CD4-positive, alpha-beta T cell treated with Interleukin-6 at 100 ng/mL for 8 hours (primary cell): ENCODE results near the gene FAM89B.
"Not testable (repeated sequence)": the region's sequence is repeated elsewhere in the genome, so short reads cannot be mapped to it uniquely, and the experiment has no call there.

Experiments used
- DNase-seq: peaks from one replicate; pipeline ENCODE4 v3.0.0-alpha.2; 2020; ENCODE audit warnings: mixed read lengths, low spot score

FAM89B gene

DNA sequence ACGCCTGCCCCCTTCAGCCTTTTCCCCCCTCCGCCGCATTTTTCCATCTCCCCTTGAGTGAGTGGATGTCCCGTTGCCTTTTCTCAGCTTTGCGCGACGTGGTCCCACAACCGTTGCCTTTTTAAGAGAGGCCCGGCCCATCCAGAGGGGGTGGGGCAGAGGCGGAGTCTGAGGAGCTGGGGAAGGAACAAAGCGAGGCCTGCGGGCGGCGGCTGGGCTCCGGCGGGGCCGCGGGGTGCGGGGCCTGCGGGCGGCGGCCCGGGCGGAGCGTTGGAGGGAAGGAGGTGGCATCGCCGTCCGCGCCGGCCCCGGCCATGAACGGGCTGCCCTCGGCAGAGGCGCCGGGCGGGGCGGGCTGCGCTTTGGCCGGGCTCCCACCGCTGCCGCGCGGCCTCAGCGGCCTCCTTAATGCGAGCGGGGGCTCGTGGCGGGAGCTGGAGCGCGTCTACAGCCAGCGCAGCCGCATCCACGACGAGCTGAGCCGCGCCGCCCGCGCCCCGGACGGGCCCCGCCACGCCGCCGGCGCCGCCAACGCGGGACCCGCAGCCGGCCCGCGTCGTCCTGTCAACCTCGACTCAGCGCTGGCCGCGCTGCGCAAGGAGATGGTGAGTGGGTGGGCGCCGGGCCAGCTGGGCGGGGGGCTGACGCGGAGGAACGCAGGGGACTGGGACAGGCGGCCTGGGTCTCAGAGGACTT is at the start of gene FAM89B:
Gene FAM89B (plus strand): TSS at position 183 of the 696 bp plus-strand sequence. CDS start 132 bp downstream, at position 315.
- peak; percentile 87 for DNase-seq

DNA sequence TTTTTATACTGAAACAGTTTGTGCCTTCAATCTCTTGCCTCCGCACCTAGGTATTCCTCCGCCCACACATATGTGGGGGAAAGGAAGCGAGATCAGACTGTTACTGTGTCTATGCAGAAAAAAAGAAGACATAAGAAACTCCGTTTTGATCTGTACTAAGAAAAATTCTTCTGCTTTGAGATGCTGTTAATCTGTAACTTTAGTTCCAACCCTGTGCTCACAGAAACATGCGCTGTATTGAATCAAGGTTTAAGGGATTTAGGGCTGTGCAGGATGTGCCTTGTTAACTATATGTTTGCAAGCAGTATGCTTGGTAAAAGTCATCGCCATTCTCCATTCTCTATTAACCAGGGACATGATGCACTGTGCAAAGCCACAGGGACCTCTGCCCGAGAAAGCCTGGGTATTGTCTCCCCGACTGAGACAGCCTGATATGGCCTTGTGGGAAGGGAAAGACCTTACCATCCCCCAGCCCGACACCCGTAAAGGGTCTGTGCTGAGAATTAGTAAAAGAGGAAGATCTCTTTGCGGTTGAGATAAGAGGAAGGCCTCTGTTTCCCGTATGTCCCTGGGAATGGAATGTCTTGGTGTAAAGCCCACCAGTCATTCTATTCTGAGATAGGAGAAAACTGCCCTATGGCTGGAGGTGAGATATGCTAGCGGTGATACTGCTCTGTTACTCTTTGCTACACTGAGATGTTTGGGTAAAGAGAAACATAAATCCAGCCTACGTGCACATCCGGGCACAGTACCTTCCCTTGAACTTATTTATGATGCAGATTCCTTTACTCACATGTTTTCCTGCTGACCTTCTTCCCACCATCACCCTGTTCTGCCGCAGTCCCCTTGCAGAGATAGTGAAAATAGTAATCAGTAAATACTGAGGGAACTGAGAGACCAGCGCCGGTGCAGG is 49.4 kb upstream of the FAM89B start:
- peak; percentile 37 for DNase-seq

DNA sequence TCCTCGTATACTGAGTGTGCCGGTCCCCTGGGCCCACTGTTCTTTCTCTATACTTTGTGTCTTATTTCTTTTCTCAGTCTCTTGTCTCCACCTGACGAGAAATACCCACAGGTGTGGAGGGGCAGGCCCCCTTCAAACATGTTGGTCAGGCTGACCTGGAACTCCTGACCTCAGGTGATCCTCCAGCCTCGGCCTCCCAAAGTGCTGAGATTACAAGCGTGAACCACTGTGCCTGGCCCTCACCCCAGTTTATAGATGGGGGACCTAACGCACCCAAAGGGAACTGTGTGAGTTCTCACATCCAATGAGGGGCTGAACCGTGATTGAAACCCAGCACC is 48.7 kb upstream of the FAM89B start:
- DNase-seq: not testable (repeated sequence)

DNA sequence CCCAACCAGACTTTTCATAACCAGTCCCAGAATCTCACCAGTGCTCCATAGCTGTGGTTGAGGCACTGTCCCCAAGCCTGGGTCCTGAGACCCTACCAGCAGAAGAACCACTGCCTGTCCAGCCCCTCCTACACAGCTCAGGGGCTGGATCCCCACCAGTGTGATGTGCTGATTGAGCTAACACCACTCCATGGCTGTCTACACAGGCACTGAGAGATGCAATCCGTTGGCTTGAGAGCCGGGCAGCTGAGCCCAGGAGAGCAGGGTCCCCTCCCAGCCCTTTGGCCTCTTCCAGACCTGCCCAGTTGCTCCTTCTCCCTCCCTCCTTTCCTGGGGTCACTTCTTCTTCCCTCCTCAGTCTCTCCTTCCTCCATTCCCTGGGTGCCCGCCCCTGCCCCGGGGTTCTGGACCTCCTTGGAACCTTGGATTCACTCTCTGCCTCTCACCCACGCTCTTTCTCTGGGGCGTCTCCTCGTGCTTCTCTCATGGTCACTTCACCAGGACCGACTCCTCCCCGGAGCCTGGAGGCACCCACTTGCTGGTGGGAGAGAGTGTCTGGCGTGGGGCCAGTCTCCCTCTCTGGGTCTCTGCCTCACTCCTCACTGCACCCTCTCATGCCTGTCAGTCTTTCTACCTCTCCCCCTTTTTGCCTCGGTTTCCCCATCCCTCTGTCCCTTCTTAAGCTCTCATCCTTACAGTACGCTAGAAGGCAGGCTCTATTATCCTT is 48.2 kb upstream of the FAM89B start:
- DNase-seq: no peak

DNA sequence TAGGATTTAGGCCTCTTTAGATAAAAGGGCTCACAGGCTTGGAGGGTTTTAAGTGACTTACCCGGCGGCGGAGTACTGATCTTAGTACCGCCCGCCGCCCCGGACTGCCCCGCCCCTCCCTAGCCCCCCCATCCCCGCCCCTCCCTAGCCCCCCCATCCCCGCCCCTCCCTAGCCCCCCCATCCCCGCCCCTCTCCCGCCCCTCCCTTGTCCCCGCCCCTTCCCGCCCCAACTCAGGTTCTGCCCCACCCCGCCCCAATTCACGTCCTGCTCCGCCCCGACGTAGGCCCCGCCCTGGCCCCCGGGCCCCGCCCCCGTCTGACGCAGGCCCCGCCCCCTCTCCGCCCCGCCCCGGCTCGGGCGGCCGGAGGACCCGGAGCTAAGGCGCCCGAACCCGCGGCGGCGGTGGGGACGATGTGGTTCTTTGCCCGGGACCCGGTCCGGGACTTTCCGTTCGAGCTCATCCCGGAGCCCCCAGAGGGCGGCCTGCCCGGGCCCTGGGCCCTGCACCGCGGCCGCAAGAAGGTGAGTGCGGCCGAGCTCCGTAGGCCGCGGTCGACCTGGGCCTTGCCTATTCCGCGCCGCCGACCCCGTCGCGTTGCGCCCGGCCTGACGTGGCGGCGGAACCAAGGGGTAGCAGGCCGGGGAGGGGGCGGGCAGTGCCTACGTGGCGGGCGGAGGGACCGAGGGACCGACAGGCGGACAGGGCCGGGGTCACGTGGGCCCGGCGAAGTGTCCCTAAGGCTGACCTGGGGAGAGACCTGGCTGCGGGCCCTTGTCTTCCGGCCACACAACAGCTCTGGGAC is 47.4 kb upstream of the FAM89B start, which contains the start of gene SCYL1:
Gene SCYL1 (plus strand): TSS at position 343 of the 805 bp plus-strand sequence. CDS start 71 bp downstream, at position 414.
- DNase-seq: peak; percentile 83

DNA sequence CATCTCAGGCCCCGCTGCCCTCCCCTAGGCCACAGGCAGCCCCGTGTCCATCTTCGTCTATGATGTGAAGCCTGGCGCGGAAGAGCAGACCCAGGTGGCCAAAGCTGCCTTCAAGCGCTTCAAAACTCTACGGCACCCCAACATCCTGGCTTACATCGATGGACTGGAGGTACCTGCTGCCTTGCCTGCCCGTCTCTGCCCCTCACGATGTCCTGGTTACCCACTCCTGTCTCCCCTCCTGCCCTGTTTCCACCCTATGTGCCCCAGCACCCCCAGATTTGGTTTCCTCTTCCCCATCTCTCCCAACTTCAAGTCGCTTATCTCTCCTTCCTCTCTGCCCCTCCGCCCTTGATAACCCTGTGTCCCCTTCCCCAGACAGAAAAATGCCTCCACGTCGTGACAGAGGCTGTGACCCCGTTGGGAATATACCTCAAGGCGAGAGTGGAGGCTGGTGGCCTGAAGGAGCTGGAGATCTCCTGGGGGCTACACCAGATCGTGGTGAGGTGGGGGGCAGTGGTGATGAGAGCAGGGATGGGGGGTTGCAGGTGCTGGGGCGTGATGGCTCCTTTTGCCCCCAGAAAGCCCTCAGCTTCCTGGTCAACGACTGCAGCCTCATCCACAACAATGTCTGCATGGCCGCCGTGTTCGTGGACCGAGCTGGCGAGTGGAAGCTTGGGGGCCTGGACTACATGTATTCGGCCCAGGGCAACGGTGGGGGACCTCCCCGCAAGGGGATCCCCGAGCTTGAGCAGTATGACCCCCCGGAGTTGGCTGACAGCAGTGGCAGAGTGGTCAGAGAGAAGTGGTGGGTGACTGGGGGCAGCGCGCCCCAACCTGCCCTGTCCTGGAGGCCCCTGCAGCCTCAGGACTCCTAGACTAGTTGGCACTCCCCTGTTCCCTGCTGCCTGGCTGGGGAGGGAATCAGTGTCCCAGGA is 46.5 kb upstream of the FAM89B start:
- no peak for DNase-seq

DNA sequence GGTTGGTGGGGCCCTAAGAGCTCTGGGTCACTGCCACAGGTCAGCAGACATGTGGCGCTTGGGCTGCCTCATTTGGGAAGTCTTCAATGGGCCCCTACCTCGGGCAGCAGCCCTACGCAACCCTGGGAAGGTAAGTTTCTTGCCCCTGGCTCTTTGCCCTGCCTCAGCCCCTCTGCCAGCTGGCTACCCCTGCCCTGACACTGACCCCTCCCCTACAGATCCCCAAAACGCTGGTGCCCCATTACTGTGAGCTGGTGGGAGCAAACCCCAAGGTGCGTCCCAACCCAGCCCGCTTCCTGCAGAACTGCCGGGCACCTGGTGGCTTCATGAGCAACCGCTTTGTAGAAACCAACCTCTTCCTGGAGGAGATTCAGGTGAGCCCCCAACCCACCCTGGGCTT is 45.6 kb upstream of the FAM89B start:
- no peak for DNase-seq

DNA sequence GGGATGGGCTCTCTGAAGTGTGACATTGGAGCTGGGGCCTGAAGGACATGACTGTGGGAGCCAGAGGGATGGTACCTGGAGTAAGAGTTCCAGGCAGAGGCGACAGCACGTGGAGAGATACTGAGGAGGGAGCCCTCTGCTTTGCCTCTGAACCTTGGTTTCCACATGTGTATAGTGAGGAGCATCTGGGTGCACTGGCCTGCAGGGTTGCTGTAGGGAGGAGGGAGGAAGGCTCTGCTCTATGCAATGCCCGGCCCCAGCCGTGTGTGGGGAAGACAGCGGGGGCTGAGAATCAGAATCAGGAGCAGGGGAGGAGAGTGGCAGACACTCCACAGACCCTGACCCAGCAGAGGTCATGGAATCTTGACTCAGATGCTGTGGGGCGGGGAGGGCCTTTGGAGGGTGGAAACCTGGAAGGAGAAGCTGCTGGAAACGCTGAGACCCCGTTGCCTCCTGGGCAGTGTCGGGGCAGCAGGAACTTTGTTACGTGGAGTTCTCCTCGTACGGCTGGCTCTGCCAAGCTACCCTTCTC is 43.5 kb upstream of the FAM89B start:
- DNase-seq: no peak

DNA sequence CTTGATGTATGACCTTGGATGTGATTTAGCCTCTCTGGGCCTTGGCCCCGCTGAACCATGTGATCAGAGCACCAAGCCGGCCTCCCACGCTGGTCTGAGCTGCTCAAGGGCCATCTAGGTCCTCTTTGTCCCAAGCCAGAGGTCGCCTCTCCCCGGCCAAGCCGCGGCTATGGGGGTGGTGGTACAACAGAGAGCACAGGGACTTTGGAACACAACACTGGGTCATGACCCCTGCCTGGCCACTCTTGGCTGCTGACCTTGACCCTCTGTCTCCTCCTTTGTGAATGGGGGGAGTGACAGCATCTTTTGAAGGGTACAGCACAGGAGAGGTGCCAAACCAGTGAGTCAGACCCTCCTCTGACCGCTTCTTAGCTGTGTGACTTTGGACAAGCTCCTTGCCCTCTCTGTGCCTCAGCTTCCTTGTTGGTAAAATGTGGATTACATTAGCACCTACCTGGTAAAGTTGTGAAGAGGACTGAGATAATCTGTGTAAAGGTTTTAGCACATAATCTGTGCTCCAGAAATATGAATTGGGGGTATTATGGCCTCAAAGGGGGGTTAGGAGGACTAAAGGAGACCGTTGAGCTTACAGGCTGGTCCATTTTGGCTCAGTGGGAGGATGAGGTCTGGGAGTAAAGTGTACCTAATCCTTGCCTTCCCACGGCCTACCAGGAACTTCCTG is 42.7 kb upstream of the FAM89B start:
- no peak for DNase-seq

DNA sequence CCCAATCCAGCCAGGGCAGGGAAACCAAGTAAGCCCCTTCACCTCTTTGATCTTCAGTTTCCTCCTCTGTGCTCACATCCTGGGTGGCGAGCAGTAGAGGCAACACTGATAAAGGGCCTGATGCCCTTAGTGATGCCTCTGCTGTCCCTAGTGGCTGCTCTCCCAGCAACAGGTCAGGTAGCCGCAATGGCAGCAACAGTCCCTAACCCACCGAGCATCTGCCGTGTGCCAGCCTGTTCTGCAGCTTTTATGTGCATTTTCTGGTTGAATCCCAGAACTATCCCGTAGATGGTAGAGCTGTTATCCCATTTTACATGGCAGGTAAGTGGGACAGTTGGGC is 42.2 kb upstream of the FAM89B start:
- DNase-seq: no peak

DNA sequence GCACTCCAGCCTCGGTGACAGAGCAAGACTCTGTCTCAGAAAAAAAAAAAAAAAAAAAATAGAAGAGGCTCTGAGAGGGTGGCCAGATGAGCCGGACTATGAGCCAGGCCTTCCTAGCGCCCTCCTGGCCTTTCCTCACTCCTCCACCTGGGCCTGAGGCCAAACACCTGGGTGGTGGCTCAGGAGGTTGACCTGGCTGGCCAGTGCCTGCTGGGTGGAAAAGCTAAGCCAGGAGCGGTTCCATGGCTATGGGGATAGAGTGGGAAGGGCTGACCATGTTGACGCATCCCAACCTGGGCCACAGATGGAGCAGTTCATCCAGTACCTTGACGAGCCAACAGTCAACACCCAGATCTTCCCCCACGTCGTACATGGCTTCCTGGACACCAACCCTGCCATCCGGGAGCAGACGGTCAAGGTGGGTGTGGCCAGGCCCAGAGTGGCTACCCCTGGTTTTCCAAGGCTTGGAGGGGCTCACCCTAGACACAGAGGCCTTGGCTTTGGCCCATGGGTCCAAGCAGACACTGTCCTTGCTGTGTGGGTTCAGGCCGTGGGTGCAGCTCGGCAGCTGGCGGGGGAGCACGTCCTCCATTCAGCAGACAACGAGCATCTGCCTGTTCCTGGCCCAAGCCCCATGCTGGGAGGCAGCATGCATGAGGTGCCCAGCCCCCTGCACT is 39.8 kb upstream of the FAM89B start:
- DNase-seq: no peak

DNA sequence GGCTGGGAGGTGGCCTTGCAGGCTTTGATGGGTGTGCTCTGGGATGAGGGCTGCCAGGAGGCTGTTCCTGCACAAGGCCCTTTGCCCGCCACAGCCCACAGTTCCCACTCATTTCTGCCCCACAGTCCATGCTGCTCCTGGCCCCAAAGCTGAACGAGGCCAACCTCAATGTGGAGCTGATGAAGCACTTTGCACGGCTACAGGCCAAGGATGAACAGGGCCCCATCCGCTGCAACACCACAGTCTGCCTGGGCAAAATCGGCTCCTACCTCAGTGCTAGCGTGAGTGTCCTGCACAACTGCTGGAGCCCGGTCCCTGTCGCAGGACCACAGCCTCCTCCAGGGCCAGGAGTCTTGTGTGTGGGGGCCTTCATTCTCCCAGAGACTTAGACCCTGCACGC is 37.2 kb upstream of the FAM89B start:
- DNase-seq: no peak

DNA sequence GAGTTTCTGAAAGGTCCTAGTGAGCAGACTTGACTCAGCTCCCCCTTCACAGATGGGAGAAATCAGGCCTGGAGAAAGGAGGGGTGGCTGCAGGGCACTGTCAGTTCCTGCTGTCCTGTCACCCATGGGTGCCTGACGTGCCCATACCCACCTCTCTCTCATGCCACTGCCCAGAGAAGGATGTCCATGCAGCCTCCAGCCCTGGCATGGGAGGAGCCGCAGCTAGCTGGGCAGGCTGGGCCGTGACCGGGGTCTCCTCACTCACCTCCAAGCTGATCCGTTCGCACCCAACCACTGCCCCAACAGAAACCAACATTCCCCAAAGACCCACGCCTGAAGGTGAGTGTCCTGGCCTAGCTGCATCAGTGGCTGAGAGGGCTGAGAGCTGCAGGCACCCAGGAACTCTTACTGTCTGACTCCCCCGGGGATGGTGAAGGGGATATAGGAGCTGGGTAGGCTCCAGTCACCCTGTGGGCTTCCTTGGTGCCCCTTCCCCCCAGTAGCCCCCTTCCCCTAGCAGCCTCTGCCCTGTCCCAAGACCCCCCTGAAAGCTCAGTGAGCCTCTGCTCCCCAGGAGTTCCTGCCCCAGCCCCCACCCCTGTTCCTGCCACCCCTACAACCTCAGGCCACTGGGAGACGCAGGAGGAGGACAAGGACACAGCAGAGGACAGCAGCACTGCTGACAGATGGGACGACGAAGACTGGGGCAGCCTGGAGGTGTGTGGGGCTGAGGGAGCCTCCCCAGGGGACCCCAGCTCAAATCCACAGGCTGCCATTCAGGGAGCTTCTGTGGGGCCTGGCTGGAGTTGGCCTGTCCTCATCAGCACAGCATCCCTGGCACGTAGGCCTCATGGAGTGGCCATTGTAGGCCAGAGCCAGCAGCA is 35.7 kb upstream of the FAM89B start:
- no peak for DNase-seq

DNA sequence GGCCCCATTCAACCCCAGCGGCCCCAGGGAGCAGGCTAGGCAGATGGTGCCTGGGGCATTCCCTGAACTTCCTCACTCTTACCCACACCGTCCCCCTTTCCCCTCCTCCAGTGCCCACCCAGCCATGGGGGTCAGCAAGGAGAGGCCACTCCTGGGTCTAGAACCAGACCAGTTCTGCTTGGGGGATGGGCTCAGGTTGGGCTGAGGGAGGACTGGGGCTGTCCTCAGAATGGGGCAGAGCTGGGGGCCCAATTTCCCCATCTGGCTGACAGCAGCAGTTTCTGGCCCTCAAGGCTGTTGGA is 35.1 kb upstream of the FAM89B start:
- DNase-seq: no peak

DNA sequence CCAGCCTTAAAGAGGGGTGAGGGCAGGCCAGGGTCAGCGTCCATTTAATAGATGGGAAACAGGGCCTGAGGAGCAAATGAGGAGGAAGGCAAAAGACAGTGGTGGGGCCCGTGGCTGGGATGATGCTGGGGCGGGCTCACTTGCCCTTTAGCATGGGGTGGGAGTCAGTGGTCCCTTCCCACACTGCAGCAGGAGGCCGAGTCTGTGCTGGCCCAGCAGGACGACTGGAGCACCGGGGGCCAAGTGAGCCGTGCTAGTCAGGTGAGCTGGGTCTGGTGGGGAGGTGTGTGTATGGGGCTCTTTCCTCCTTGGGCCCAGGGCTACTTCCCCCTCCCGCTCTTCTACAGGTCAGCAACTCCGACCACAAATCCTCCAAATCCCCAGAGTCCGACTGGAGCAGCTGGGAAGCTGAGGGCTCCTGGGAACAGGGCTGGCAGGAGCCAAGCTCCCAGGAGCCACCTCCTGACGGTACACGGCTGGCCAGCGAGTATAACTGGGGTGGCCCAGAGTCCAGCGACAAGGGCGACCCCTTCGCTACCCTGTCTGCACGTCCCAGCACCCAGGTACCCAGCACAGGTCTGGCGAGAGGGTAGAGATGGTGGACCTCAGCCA is 34.6 kb upstream of the FAM89B start:
- no peak for DNase-seq

DNA sequence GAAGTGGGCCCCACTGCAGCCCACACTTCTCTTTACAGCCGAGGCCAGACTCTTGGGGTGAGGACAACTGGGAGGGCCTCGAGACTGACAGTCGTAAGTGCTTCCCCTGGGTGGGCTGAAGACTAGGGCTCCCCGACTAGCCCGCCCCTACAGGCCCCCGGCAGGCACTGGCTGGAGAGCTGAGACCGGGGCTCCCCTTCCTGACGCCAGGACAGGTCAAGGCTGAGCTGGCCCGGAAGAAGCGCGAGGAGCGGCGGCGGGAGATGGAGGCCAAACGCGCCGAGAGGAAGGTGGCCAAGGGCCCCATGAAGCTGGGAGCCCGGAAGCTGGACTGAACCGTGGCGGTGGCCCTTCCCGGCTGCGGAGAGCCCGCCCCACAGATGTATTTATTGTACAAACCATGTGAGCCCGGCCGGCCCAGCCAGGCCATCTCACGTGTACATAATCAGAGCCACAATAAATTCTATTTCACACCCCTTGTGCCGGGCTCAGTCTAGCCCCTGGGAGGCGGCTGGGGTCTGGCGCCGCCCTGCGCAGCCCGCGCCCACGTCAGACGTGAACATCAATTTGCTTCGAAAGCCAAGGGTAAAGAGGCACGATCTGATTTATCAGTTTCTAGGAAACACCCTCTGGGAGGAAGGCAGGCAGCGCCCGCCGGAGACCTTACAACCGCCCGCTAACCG is 34.0 kb upstream of the FAM89B start:
- no peak for DNase-seq
